Activated CD4-positive, alpha-beta T cell treated with anti-CD3 and anti-CD28 coated beads, Interleukin-2, amount 10 ng/mL, durations not matched to agents 7 days and 5 days (primary cell): ENCODE data around the gene MEN1. TPM values are rescaled to one million over a fixed set of nuclear protein-coding genes. Genes with fewer than 3 reads are reported as not detected.

Experiments
- CTCF ChIA-PET: fragments of 350-600 bp; sonication (Branson Sonifier 250); formaldehyde crosslinking; loops from one replicate; lab custom pipeline; 2021; ENCODE audit warnings: antibody characterized with exemption; lab: Charles Lee
- POLR2A ChIA-PET: fragments of 350-600 bp; sonication (Branson Sonifier 250); formaldehyde crosslinking; loops from one replicate; lab custom pipeline; 2021; ENCODE audit warnings: antibody characterized with exemption; lab: Charles Lee
- DNase-seq: peaks from one replicate; pipeline ENCODE4 v3.0.0-alpha.2; 2020
- H3K27ac Mint-ChIP-seq: one replicate; pipeline ENCODE4 v1.8.0; 2021; ENCODE audit warnings: mild to moderate bottlenecking, moderate library complexity, mixed read lengths
- H3K27me3 Mint-ChIP-seq: one replicate; pipeline ENCODE4 v1.8.0; 2021; ENCODE audit warnings: mixed read lengths
- H3K36me3 Mint-ChIP-seq: one replicate; pipeline ENCODE4 v1.8.0; 2021; ENCODE audit warnings: low read depth, mixed read lengths
- H3K4me1 Mint-ChIP-seq: one replicate; pipeline ENCODE4 v1.8.0; 2021; ENCODE audit warnings: mixed read lengths
- H3K4me3 Mint-ChIP-seq: one replicate; pipeline ENCODE4 v1.8.0; 2021; ENCODE audit warnings: mild to moderate bottlenecking, moderate library complexity, mixed read lengths
- H3K9me3 Mint-ChIP-seq: one replicate; pipeline ENCODE4 v1.8.0; 2021; ENCODE audit warnings: mixed read lengths
- total RNA-seq, 2 experiments: library from RNA; stranded (reverse); gene quantifications; one replicate each; pipeline ENCODE4 v1.2.3, GENCODE V29; 2021

MEN1 gene
- total RNA-seq, 2 experiments from 2014 or later = 35.1 to 38.7 TPM

DNA sequence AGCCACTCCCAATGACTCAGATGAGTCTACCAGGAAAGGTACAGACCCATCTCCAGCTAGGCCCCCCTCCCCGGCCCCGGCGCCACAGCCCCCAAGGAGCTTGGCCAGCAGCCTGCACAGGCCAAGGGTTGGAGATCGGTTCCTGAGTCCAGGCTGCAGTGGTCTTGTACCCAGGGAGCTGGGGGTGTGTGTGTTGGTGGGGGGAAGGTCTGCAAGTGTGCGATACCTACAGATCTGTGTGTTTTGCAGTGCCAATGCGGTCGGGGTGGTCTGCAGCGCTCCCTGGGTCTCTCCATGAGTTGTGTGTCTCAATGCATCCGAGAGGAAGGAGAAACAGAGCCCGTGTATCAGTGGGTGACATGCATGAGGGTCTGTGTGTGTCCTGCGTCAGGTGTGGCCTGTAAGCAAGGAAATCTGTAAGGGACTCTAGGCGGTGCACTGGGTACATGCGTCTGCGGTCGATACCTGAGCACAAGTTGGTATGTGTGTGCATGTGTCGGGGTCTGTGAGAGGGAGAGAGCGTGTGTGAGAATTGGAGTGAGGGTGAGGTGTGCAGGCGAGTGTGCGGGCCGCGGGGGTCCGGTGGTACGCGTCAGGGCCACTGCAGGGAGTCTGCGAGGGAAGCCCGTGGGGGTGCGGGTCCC lies 33.5 kb upstream of the MEN1 start:
- Mint-ChIP-seq H3K27me3 (no peaks in the 10 kb centered on the region), H3K36me3 (no peaks in the 10 kb centered on the region), H3K27ac (no peak overlapping the region), H3K4me1 (peaks cover 30% of the 10 kb centered on the region), H3K9me3 (no peaks in the 10 kb centered on the region), H3K4me3 (peak overlapping the region; percentile 75)
- no peak for DNase-seq
- ChIA-PET POLR2A (interaction anchor here (1.0 kb wide), 1 partner anchor 48 kb away, joined by 4 read pairs; no protein-coding TSS in a partner anchor), CTCF (interaction anchor here (0.7 to 32.1 kb wide), 19 partner anchors 13 to 471 kb away, joined by 3 to 732 read pairs (median 3); partner anchors contain the start of genes ARL2, CDC42EP2, EHD1 and MAP4K2)

DNA sequence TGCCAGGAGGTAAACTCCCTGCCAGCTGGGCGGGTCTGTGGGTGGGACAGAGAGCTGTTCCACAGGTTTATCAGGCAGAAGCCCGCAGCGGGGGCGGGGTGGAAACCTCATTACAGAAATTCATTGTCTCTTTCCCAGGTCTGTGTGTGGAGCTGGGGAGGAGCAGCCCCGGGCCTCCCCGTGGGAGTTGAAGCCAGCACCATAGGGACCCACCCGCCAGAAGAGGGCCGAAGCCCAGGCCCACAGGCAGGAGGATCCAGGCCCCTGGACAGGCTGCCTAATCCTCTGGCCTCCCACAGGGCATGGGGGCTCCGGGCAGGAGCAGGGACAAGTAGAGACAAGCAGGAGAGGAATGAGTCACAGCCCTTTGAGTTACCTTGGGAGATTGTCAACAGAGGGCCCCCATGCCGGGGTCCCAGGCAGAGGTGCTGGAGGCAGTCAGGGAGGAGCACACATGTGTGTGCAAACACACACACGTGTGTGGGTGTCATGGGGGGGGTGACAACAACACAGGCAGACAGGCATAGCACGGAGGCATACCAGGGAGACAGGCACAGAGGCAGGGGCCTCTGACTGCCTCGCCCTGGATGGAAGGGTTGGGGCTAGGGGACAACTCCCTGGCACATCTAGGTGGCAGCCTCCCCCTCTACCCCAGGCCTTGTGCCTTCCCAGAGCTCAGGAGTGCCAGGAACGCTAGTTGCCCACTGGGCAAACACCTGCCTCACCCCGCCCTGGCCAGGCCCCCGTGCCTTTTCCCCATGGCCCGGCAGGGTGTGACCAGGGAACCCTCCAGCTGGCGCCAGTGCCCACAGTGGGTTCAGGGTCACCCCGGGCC lies 32.7 kb upstream of the MEN1 start:
- Mint-ChIP-seq H3K27ac (no peak overlapping the region), H3K9me3 (no peaks in the 10 kb centered on the region), H3K4me3 (no peak overlapping the region), H3K36me3 (no peaks in the 10 kb centered on the region), H3K4me1 (peaks cover 22% of the 10 kb centered on the region), H3K27me3 (no peaks in the 10 kb centered on the region)
- DNase-seq = no peak
- ChIA-PET CTCF (interaction anchor here (1.0 to 32.1 kb wide), 8 partner anchors 8 to 472 kb away, joined by 3 to 732 read pairs (median 3); partner anchors contain the start of genes CDC42EP2 and EHD1), POLR2A (no interaction called here)

DNA sequence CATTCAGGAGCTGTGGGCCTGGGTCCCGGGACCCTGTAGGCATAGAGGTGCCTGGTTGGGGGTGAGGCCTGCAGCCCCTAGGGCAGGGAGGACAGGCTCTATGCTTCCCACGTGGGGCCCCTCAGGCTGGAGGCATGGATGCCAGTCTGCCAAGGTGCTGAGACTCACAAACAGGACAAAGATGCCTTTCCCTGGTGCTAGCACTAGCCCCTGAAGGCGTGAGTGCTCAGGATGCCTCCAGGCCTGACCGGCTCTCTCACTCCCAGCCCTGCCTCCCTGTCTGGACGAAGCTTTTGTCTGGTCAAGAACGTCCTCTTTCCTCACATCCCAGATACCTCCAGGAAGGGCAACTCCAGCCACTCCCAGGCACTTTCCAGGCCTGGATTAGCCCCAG lies 32.0 kb upstream of the MEN1 start:
- ChIA-PET POLR2A (no interaction called here), CTCF (interaction anchor here (1.3 to 32.1 kb wide), 3 partner anchors 9 to 44 kb away, joined by 4 to 732 read pairs (median 232); partner anchors contain the start of gene EHD1)
- H3K27me3 Mint-ChIP-seq = no peaks in the 10 kb centered on the region
- H3K9me3 Mint-ChIP-seq = no peaks in the 10 kb centered on the region
- no peak overlapping the region for H3K27ac Mint-ChIP-seq
- DNase-seq = no peak
- peaks cover 19% of the 10 kb centered on the region for H3K4me1 Mint-ChIP-seq
- H3K36me3 Mint-ChIP-seq = no peaks in the 10 kb centered on the region
- no peak overlapping the region for H3K4me3 Mint-ChIP-seq

DNA sequence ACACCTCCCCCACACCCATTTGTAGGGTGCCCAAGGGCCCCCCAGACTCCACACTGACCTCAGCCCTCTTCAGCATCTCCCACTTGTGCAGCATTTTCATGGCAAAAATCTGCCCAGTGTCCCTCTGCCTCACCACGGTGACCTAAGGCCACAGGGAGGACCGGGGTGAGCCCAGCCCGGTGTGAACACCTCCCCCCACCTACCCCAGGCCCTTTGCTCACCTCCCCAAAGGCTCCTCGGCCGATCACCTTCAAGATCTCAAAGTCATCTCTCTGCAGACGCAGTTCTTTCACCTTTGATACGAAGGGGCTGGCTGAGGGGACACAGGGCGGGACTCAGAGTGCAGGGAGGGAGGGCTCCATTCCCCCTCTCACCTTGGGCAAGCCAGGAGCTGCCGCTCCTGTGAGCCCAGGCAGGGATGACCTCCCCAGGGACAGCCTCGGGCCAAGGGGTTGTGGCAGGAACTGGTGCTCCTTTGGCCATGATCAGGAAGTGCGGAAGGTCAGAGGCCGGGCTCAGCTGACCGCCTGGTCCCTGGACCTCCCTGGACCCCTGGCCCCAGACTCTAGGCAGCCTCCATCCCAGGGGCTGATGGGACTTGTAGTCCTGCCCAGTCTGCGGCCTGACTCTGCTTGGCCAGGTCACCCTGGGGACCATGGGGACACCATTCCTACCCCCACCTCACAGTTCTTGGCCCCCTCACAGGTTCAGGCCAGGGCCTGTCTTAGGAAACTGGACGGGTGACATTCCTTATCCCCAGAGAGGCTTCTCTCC lies 31.4 kb upstream of the MEN1 start:
- no peak overlapping the region for H3K27ac Mint-ChIP-seq
- H3K36me3 Mint-ChIP-seq = no peaks in the 10 kb centered on the region

GRCh38 chr11:64839887-64840782 lies 29.8 kb upstream of the MEN1 start:
- Mint-ChIP-seq H3K9me3 (no peaks in the 10 kb centered on the region), H3K27me3 (no peaks in the 10 kb centered on the region), H3K4me3 (no peak overlapping the region), H3K27ac (no peak overlapping the region), H3K4me1 (peaks cover 18% of the 10 kb centered on the region), H3K36me3 (no peaks in the 10 kb centered on the region)
- no peak for DNase-seq
- POLR2A ChIA-PET = no interaction called here
- CTCF ChIA-PET = interaction anchor here (0.5 to 32.1 kb wide), 6 partner anchors 8 to 488 kb away, joined by 3 to 732 read pairs (median 4); partner anchors contain the start of genes ARL2 and EHD1

More for the DNA sequence above, 31.4 kb upstream of the MEN1 start:
- Mint-ChIP-seq H3K27me3 (no peaks in the 10 kb centered on the region), H3K4me1 (peaks cover 21% of the 10 kb centered on the region), H3K4me3 (no peak overlapping the region), H3K9me3 (no peaks in the 10 kb centered on the region)
- DNase-seq = no peak
- CTCF ChIA-PET = interaction anchor here (14.0 to 32.1 kb wide), 2 partner anchors 20 to 44 kb away, joined by 232 to 732 read pairs; partner anchors contain the start of gene EHD1
- POLR2A ChIA-PET = no interaction called here

- no peaks in the 10 kb centered on the region for H3K36me3 Mint-ChIP-seq
- H3K27ac Mint-ChIP-seq = no peak overlapping the region
- CTCF ChIA-PET = interaction anchor here (1.1 to 32.1 kb wide), 5 partner anchors 8 to 175 kb away, joined by 3 to 732 read pairs (median 4); partner anchors contain the start of genes ARL2 and EHD1
- no peak for DNase-seq
- no peaks in the 10 kb centered on the region for H3K27me3 Mint-ChIP-seq
- H3K4me1 Mint-ChIP-seq = peaks cover 15% of the 10 kb centered on the region
- POLR2A ChIA-PET = no interaction called here
- no peak overlapping the region for H3K4me3 Mint-ChIP-seq
- no peaks in the 10 kb centered on the region for H3K9me3 Mint-ChIP-seq
These were observed 29.0 kb upstream of the MEN1 start for GRCh38 chr11:64839335-64839734.

DNA sequence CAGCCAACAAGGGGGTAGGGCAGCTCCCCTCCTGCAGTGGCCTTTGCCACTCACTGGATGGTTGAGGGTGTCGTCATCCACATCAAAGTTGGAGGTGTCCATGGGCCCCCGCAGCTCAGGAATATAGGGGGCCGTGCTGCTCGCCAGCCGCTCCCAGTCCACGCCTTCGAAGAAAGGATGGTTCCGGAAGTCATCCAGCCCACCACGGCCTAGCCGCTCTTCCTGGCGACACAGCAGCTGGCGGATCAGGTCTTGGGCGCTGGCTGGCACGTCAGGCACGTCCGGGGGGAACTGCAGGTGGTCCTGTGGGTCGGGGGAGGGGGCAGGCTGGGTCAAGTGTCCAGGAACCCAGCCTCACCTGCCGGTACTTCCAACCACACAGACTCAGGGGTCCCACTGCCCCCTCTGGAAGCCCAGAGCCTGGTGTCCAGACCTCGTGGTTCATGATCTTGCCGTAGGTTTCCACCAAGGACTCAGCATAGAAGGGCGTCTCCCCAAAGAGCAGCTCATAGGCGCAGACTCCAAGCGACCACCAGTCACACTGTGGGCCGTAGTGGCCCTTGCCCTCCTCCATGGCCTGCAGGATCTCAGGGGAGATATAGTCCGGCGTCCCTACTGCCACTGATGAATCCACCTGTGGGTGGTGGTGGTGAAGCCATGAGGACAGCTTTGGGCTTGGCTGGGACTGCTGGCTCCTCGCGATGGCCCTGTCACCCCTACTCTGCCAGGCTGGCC lies 28.4 kb upstream of the MEN1 start:
- no peaks in the 10 kb centered on the region for H3K36me3 Mint-ChIP-seq
- no peak overlapping the region for H3K4me3 Mint-ChIP-seq
- H3K4me1 Mint-ChIP-seq = peaks cover 12% of the 10 kb centered on the region
- H3K9me3 Mint-ChIP-seq = no peaks in the 10 kb centered on the region
- no peak overlapping the region for H3K27ac Mint-ChIP-seq
- DNase-seq = no peak
- POLR2A ChIA-PET = no interaction called here
- H3K27me3 Mint-ChIP-seq = no peaks in the 10 kb centered on the region
- CTCF ChIA-PET = interaction anchor here (1.3 to 32.1 kb wide), 3 partner anchors 9 to 47 kb away, joined by 4 to 732 read pairs (median 8); partner anchors contain the start of gene EHD1

GRCh38 chr11:64837887-64838351 lies 27.6 kb upstream of the MEN1 start:
- POLR2A ChIA-PET = no interaction called here
- no peak for DNase-seq
- no peaks in the 10 kb centered on the region for H3K9me3 Mint-ChIP-seq
- H3K27me3 Mint-ChIP-seq = no peaks in the 10 kb centered on the region
- no peak overlapping the region for H3K27ac Mint-ChIP-seq
- CTCF ChIA-PET = interaction anchor here (1.8 to 1.9 kb wide), 2 partner anchors 10 kb away, joined by 5 to 8 read pairs; no protein-coding TSS in a partner anchor
- H3K4me3 Mint-ChIP-seq = no peak overlapping the region
- no peaks in the 10 kb centered on the region for H3K36me3 Mint-ChIP-seq
- peaks cover 6% of the 10 kb centered on the region for H3K4me1 Mint-ChIP-seq

GRCh38 chr11:64836448-64837072 lies 26.2 kb upstream of the MEN1 start:
- no peak for DNase-seq
- no peaks in the 10 kb centered on the region for H3K27me3 Mint-ChIP-seq
- no peaks in the 10 kb centered on the region for H3K9me3 Mint-ChIP-seq
- H3K4me1 Mint-ChIP-seq = peaks cover 6% of the 10 kb centered on the region
- POLR2A ChIA-PET = no interaction called here
- no peak overlapping the region for H3K4me3 Mint-ChIP-seq
- CTCF ChIA-PET = interaction anchor here (0.5 to 1.9 kb wide), 8 partner anchors 10 to 371 kb away, joined by 3 to 6 read pairs (median 3); partner anchors contain the start of genes FAU and MRPL49
- no peaks in the 10 kb centered on the region for H3K36me3 Mint-ChIP-seq
- H3K27ac Mint-ChIP-seq = peak overlapping the region; percentile 50

- DNase-seq = no peak
- POLR2A ChIA-PET = no interaction called here
- Mint-ChIP-seq H3K27ac (no peak overlapping the region), H3K4me3 (no peak overlapping the region), H3K4me1 (peaks cover 6% of the 10 kb centered on the region), H3K27me3 (no peaks in the 10 kb centered on the region), H3K9me3 (no peaks in the 10 kb centered on the region), H3K36me3 (no peaks in the 10 kb centered on the region)
- CTCF ChIA-PET = interaction anchor here (0.5 to 1.9 kb wide), 11 partner anchors 11 to 370 kb away, joined by 3 to 6 read pairs (median 3); partner anchors contain the start of genes FAU, MRPL49 and ZNHIT2
These were observed 25.5 kb upstream of the MEN1 start for GRCh38 chr11:64835616-64836447.
